ENCODE results near the gene STOX2.

STOX2 gene

GRCh38 chr4:184066584-184067300 is 161.6 kb downstream of the STOX2 start:
- DNase-seq (ENCODE audit: low spot score): no peak
- Histone ChIP-seq H3K4me1 (ENCODE audit: insufficient read depth, poor library complexity, severe bottlenecking) (no peaks in the 10 kb centered on the region), H3K4me3 (ENCODE audit: severe bottlenecking) (no peak overlapping the region), H3K27ac (ENCODE audit: poor library complexity, severe bottlenecking) (no peak overlapping the region), H3K9me3 (ENCODE audit: severe bottlenecking) (no peaks in the 10 kb centered on the region), H3K27me3 (ENCODE audit: insufficient read depth, poor library complexity, severe bottlenecking) (no peaks in the 10 kb centered on the region), H3K36me3 (ENCODE audit: low read depth) (no peaks in the 10 kb centered on the region)
- TF ChIP-seq CTCF (IDR thresholded peaks at IDR 0.05; ENCODE audit: poor library complexity, severe bottlenecking): no peak
- ATAC-seq (ENCODE audit: low read depth): no peak

GRCh38 chr4:184067931-184068554 is 162.9 kb downstream of the STOX2 start:
- no peaks in the 10 kb centered on the region for H3K27me3 ChIP-seq (ENCODE audit: insufficient read depth, poor library complexity, severe bottlenecking)
- no peak for ATAC-seq (ENCODE audit: low read depth)
- no peaks in the 10 kb centered on the region for H3K36me3 ChIP-seq (ENCODE audit: low read depth)
- H3K9me3 ChIP-seq (ENCODE audit: severe bottlenecking): no peaks in the 10 kb centered on the region
- TF ChIP-seq CTCF (IDR thresholded peaks at IDR 0.05; ENCODE audit: poor library complexity, severe bottlenecking): no peak
- no peak overlapping the region for H3K27ac ChIP-seq (ENCODE audit: poor library complexity, severe bottlenecking)
- no peak overlapping the region for H3K4me3 ChIP-seq (ENCODE audit: severe bottlenecking)
- no peak for DNase-seq (ENCODE audit: low spot score)
- no peaks in the 10 kb centered on the region for H3K4me1 ChIP-seq (ENCODE audit: insufficient read depth, poor library complexity, severe bottlenecking)
